Trophoblast cell (in vitro differentiated cells and primary cell): ENCODE measurements around the gene ATXN2.

Experiments
- DNase-seq, 2 donors: peaks; one replicate each; pipeline ENCODE4 v3.0.0-alpha.2; 2016
- H2AFZ ChIP-seq: 2 replicates; pipeline ENCODE4 v1.6.1; 2013; ENCODE audit warnings: low read length, moderate library complexity, mild to moderate bottlenecking; ENCODE audit not compliant: insufficient read depth, poor library complexity
- H2AK5ac ChIP-seq: 2 replicates; pipeline ENCODE4 v1.6.1; 2013; ENCODE audit warnings: mild to moderate bottlenecking, low read length
- H2BK120ac ChIP-seq: 2 replicates; pipeline ENCODE4 v1.6.1; 2013; ENCODE audit warnings: low read length, mild to moderate bottlenecking, moderate library complexity; ENCODE audit not compliant: insufficient read depth, poor library complexity
- H2BK12ac ChIP-seq: 2 replicates; pipeline ENCODE4 v1.6.1; 2013; ENCODE audit warnings: mild to moderate bottlenecking, low read length, moderate library complexity
- H2BK5ac ChIP-seq: 2 replicates; pipeline ENCODE4 v1.6.1; 2013; ENCODE audit warnings: low read length, low read depth, moderate library complexity, mild to moderate bottlenecking; ENCODE audit not compliant: poor library complexity
- H3K14ac ChIP-seq: 2 replicates; pipeline ENCODE4 v1.6.1; 2013; ENCODE audit warnings: mild to moderate bottlenecking, low read length
- H3K18ac ChIP-seq: 2 replicates; pipeline ENCODE4 v1.6.1; 2013; ENCODE audit warnings: mild to moderate bottlenecking, low read length
- H3K23ac ChIP-seq: 2 replicates; pipeline ENCODE4 v1.6.1; 2013; ENCODE audit warnings: low read length
- H3K27ac ChIP-seq: 2 replicates; pipeline ENCODE4 v1.5.1; 2013; ENCODE audit warnings: low read depth, mild to moderate bottlenecking, inconsistent platforms, low read length, moderate library complexity
- H3K27me3 ChIP-seq: 2 replicates; pipeline ENCODE4 v1.6.1; 2013; ENCODE audit warnings: inconsistent platforms, mild to moderate bottlenecking, low read length, moderate library complexity; ENCODE audit not compliant: insufficient read depth
- H3K36me3 ChIP-seq, 2 experiments: 1 replicate in 1 of 2; 2 replicates in 1 of 2; pipeline ENCODE4 v1.6.1; 2013; ENCODE audit warnings: low read length in 2 of 2, mild to moderate bottlenecking in 2 of 2, moderate library complexity in 1 of 2; ENCODE audit not compliant: insufficient read depth in 2 of 2, control insufficient read depth in 1 of 2
- H3K4ac ChIP-seq: 2 replicates; pipeline ENCODE4 v1.6.1; 2013; ENCODE audit warnings: low read depth, mild to moderate bottlenecking, low read length, moderate library complexity
- H3K4me1 ChIP-seq, 2 experiments: 1 replicate in 1 of 2; 2 replicates in 1 of 2; pipeline ENCODE4 v1.6.1; 2013; ENCODE audit warnings: low read length in 2 of 2, mild to moderate bottlenecking in 2 of 2, moderate library complexity in 1 of 2; ENCODE audit not compliant: insufficient read depth in 2 of 2, control insufficient read depth in 1 of 2
- H3K4me2 ChIP-seq: 2 replicates; pipeline ENCODE4 v1.6.1; 2013; ENCODE audit warnings: inconsistent platforms, mild to moderate bottlenecking, low read length, moderate library complexity
- H3K4me3 ChIP-seq: 2 replicates; pipeline ENCODE4 v1.5.1; 2013; ENCODE audit warnings: mild to moderate bottlenecking, low read depth, low read length, inconsistent platforms
- H3K79me1 ChIP-seq: one replicate; pipeline ENCODE4 v1.6.1; 2013; ENCODE audit warnings: low read length
- H3K79me2 ChIP-seq: 2 replicates; pipeline ENCODE4 v1.6.1; 2013; ENCODE audit warnings: low read length, mild to moderate bottlenecking; ENCODE audit not compliant: control insufficient read depth, insufficient read depth, poor library complexity
- H3K9ac ChIP-seq: 2 replicates; pipeline ENCODE4 v1.6.1; 2013; ENCODE audit warnings: mild to moderate bottlenecking, low read length
- H3K9me3 ChIP-seq: 2 replicates; pipeline ENCODE4 v1.6.1; 2013; ENCODE audit warnings: low read depth, mild to moderate bottlenecking, control low read depth, inconsistent platforms, low read length; ENCODE audit not compliant: insufficient read depth
- H4K12ac ChIP-seq: 2 replicates; pipeline ENCODE4 v1.6.1; 2013; ENCODE audit warnings: low read depth, mild to moderate bottlenecking, low read length, moderate library complexity
- H4K8ac ChIP-seq: 2 replicates; pipeline ENCODE4 v1.6.1; 2013; ENCODE audit warnings: low read depth, mild to moderate bottlenecking, low read length, moderate library complexity
- H4K91ac ChIP-seq: one replicate; pipeline ENCODE4 v1.6.1; 2013; ENCODE audit warnings: low read depth, mild to moderate bottlenecking, low read length, moderate library complexity
- WGBS: extraction: QIAGEN DNeasy Blood & Tissue Kit; methylation state at CpG from one replicate; pipeline ENCODE4 v1.1.7; 2013; ENCODE audit warnings: missing lambda C conversion rate; ENCODE audit not compliant: insufficient read length, insufficient coverage; ENCODE audit errors: extremely low coverage; 5-methylcytosine and 5-hydroxymethylcytosine counted together

The ATXN2 gene

DNA sequence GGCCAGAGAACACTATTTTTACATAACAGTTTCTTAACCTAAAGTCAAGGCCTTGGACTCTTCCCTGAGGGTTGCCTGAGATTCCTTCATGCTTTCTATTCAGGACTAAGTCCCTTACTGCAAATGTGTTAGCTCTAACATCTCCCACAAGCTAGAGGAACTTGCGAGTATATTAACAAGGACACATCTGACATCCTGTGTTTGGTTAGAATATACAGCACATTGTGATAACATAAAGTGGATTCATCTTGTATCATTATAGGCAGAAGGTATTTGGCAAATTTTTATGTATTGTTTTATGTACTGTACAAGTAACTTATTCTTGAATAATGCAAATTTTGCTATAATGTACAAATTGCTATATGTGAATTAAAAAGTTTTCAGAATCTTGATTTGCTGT is 147.9 kb downstream of the ATXN2 start:
- Histone ChIP-seq H2BK5ac (no peak overlapping the region), H2BK12ac (no peak overlapping the region), H3K9me3 (no peaks in the 10 kb centered on the region), H3K4me1 (peaks cover 0 to 6% of the 10 kb centered on the region in 2 experiments), H2AK5ac (no peak overlapping the region), H3K23ac (no peak overlapping the region), H3K36me3 (peaks cover 59 to 67% of the 10 kb centered on the region in 2 experiments), H3K27me3 (no peaks in the 10 kb centered on the region), H3K4me2 (no peak overlapping the region), H4K12ac (no peak overlapping the region), H2AFZ (no peak overlapping the region), H3K18ac (no peak overlapping the region), H3K79me1 (no peaks in the 10 kb centered on the region), H3K4me3 (no peak overlapping the region), H4K91ac (no peak overlapping the region), H4K8ac (no peak overlapping the region), H3K9ac (no peak overlapping the region), H2BK120ac (no peak overlapping the region), H3K27ac (no peak overlapping the region), H3K14ac (no peak overlapping the region), H3K79me2 (no peaks in the 10 kb centered on the region), H3K4ac (no peak overlapping the region)
- no CpG with 5 or more reads among the region's 1 CpG for WGBS
- no peak for DNase-seq

DNA sequence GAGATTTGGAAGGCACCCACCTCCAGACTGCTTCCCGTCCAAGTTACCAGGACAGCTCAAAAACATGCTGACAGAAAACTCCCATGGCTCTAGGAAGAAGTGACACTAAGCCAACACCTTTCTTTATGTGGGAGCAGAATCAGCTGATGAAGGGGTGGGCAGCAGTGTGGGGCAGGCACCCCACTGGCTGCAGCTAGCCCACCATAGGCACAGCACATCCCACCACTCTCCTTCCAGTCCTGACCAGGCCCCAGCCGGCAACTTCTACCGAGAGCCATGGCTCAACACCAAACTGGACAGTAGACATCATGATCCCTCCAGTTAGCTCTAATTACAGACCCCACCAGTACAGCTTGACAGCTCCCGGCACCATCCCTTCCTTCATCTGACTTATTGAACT is 148.4 kb downstream of the ATXN2 start:
- Histone ChIP-seq H3K79me1 (no peaks in the 10 kb centered on the region), H3K27ac (no peak overlapping the region), H3K18ac (no peak overlapping the region), H4K12ac (no peak overlapping the region), H3K4me2 (no peak overlapping the region), H3K9me3 (no peaks in the 10 kb centered on the region), H3K4me1 (peaks cover 1 to 6% of the 10 kb centered on the region in 2 experiments), H4K8ac (no peak overlapping the region), H4K91ac (no peak overlapping the region), H3K4ac (no peak overlapping the region), H2BK5ac (no peak overlapping the region), H3K36me3 (peaks cover 56 to 67% of the 10 kb centered on the region in 2 experiments), H3K79me2 (no peaks in the 10 kb centered on the region), H3K27me3 (no peaks in the 10 kb centered on the region), H2BK120ac (no peak overlapping the region), H3K4me3 (no peak overlapping the region), H2BK12ac (no peak overlapping the region), H2AFZ (no peak overlapping the region), H3K14ac (no peak overlapping the region), H2AK5ac (no peak overlapping the region), H3K23ac (no peak overlapping the region), H3K9ac (no peak overlapping the region)
- DNase-seq: no peak
- WGBS: no CpG with 5 or more reads among the region's 4 CpGs

DNA sequence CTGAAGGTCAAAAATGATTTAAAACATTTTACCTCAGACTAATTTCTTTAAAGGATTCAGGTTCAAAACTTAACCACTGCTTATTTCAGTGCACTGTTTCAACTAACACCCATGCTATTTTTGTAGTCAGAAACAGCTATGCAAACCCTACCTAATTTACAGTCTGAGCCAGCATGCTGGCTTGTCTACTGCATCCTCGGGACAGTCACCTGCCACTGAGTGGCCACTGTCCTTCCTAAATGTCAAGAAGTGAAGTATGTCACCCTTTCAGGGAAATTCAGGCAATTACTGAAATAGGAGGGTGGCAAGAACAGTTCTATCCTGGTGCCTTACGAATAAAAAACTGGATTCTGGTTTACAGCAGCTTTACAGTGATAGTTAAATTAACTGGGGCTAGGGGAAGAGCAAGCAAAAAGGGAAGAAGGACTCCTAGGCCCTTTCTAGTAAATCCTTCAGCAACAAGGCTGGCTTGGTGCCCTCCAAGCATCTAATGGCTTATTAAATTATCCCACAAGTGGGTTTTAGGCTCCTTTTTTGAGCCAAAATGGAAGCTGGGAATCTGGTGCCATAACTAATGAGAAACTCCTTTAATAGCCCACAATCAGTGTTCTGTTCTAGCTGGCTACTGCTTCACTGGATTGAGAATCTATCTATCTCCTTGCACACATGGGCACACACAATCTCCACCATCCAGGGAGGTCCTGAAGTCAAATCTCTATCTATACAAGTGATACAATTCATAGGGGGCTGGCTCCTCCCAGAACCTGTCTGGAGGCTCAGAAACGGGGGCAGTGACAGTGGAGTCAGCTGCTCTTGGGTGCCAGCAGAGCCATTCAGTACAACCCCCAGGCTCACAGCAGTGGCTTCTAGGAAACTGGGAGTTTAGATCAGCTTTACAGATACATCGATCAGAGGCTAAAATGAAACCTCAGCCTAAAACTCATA is 150.0 kb downstream of the ATXN2 start:
- no peak overlapping the region for H2BK5ac ChIP-seq
- no CpG with 5 or more reads among the region's 4 CpGs for WGBS
- H3K36me3 ChIP-seq: peaks cover 54 to 62% of the 10 kb centered on the region in 2 experiments
- H3K9me3 ChIP-seq: no peaks in the 10 kb centered on the region
- H3K27ac ChIP-seq: no peak overlapping the region
- no peak overlapping the region for H3K18ac ChIP-seq
- H4K12ac ChIP-seq: no peak overlapping the region
- no peak overlapping the region for H3K14ac ChIP-seq
- no peak overlapping the region for H3K23ac ChIP-seq
- H2AFZ ChIP-seq: no peak overlapping the region
- H3K79me2 ChIP-seq: no peaks in the 10 kb centered on the region
- no peak overlapping the region for H2BK120ac ChIP-seq
- H4K91ac ChIP-seq: no peak overlapping the region
- H3K9ac ChIP-seq: no peak overlapping the region
- H4K8ac ChIP-seq: no peak overlapping the region
- H3K4me3 ChIP-seq: no peak overlapping the region
- H2BK12ac ChIP-seq: no peak overlapping the region
- no peak for DNase-seq
- H3K4me1 ChIP-seq: peaks cover 15 to 20% of the 10 kb centered on the region in 2 experiments
- no peak overlapping the region for H3K4me2 ChIP-seq
- no peaks in the 10 kb centered on the region for H3K27me3 ChIP-seq
- no peak overlapping the region for H3K4ac ChIP-seq
- H2AK5ac ChIP-seq: no peak overlapping the region
- H3K79me1 ChIP-seq: peaks cover 2% of the 10 kb centered on the region

DNA sequence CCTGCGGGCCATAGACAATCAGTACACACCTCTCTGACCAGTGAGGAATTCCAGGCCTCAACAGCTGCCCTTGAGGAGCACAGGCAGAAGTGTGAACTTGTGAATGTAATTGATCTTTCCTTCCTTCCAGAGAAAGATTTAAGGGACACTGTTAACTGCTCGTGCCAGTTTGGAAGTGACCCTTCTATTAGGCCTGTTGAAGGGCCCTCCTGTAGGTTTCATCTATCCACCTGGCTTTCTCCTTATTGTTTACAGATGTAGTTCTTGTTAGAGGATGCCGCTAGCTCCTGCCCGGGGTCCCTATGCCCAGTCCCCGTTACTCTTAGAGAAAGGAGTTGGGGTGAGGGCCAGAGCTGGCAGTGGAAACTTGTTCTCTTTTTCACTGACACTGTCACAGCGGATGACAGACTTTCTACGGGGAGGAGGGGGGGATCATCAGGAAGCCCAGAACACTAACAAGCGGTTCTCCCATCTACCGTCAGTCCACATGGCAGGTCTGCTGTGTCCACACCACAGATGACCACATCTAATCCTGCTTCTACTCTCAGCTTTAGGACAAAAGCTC is 150.8 kb downstream of the ATXN2 start:
- Histone ChIP-seq H3K27me3 (no peaks in the 10 kb centered on the region), H4K91ac (no peak overlapping the region), H3K36me3 (peaks cover 48 to 58% of the 10 kb centered on the region in 2 experiments), H3K4me2 (no peak overlapping the region), H4K8ac (no peak overlapping the region), H3K79me1 (peaks cover 2% of the 10 kb centered on the region), H2AFZ (no peak overlapping the region), H2BK5ac (no peak overlapping the region), H3K4me1 (peaks cover 15 to 20% of the 10 kb centered on the region in 2 experiments), H3K4ac (no peak overlapping the region), H3K27ac (no peak overlapping the region), H2BK12ac (no peak overlapping the region), H3K9ac (no peak overlapping the region), H2BK120ac (no peak overlapping the region), H3K14ac (no peak overlapping the region), H3K4me3 (no peak overlapping the region), H3K23ac (no peak overlapping the region), H2AK5ac (no peak overlapping the region), H3K18ac (no peak overlapping the region), H3K9me3 (no peaks in the 10 kb centered on the region), H4K12ac (no peak overlapping the region), H3K79me2 (no peaks in the 10 kb centered on the region)
- DNase-seq: no peak
- WGBS: no CpG with 5 or more reads among the region's 9 CpGs
